Endothelial cell of hepatic sinusoid (primary cell): ENCODE results near the gene MED12L.
"Not testable (repeated sequence)": the region's sequence is repeated elsewhere in the genome, so short reads cannot be mapped to it uniquely, and the experiment has no call there.

ENCODE experiments used
- in situ Hi-C: cut with HindIII; loops from 2 replicates; pipeline ENCODE4 v1.10.0; 2017; ENCODE audit warnings: low sequenced_read_pairs

The MED12L gene

DNA sequence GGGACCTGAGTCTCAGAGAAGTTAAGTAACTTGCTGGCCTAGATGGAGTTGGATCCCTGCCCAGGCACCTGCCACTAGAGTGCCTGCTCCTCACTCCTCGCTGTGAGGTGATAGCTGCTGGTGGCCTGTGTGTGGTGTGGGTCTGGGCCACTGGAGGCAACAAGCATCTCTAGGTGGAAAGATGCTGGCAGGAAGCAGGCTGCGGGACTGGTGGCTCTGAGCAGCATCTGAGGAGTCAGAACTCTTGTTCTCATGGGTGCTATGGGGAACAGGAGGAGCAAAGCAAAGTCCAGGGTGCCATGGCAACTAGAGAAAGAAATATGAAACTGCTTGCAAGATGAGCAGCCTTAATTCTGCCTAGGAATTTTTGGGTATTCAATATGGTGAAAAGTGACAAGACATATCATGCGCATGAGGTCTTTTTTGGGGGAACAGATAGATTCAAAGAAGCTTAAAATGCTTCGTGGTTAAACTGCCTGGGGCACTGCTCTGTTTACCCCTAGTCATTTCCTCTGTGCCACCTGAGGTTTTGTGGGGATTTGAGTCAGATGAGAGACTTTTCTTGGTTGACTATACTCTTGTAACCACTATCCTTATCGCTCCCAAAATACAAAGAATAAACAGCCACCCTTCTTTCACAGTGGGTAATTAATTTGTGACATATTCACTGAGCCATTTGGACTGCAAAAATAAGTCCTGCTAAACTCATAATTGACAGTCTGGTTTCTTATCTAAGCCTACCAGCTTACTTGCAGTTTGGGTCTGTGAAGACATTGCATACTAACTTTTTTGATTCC is 50.3 kb downstream of the MED12L start:
- in situ Hi-C loops, result no loop called here

DNA sequence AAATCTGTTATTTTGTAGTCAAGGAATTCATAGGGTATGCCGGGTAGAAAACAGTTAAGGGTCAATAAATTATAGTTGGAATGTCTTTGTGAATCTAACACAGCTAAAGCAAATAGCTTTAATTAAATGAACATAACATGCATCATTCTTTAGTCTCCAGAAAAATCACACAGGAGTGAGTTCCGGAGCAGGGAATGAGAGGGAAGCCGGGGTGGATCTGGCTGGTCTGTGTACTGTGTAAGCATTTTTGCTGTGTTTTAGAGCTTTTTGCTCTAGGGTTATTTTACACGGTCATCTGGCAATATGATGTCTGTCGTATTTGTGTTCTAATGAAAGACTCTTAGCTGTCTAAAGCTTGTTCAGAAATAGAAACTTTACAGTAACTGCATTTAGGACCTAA is 57.5 kb downstream of the MED12L start:
- in situ Hi-C loops, result no loop called here

GRCh38 chr3:151144016-151144415 is 58.6 kb downstream of the MED12L start:
- in situ Hi-C loops, result no loop called here

DNA sequence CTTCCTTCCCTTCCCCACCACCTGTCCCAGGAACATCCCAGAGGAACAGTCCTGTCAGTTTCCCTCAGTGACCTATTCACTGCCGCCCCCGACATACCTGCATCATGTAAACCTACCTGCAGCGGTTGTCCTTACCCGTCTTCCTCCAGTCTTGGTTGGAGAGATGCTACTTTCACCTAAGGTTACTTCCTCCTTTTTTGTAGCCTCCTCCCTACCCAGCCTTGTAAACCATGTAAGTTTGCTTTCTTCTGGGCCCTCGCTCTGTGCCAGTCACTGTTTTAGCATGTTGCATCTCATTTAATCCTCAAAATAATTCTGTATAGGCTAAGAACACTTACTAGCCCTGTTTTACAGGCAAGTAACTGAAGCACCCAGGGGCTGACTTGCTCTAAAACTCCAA is 59.3 kb downstream of the MED12L start:
- in situ Hi-C loops, result no loop called here

- in situ Hi-C loops, result no loop called here
These were observed 60.2 kb downstream of the MED12L start for GRCh38 chr3:151145713-151146070.

DNA sequence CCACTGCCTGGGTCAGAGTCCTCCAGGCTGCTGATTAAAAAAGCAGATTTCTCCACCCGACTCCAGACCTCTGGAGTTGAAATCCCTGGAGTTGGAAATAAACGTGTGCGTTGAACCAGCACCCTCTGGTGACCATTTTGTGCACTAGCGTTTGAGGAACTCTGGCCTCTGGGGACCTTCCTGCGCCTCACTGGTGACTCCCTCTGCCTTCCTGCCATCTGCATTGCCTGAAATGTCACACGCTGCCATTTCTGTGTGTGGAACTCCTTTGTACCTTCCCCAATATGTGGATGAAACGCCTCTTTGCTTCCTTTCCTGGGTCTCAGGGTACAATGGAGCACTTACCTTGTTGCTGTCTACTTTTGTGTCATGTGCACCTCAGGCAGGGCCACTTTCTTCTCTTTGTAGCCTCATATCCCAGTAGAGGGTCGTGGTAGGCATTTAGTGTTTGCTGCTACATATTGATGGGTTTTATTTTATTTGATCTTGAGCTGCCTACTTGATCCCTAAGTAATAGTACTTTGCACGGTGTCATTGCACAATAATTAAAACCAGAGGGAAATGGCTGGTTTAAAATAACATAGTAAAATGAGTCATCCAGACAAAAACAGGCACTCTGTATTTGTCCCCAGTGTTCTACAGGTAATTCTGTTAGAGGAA is 60.7 kb downstream of the MED12L start:
- in situ Hi-C loops, result no loop called here

GRCh38 chr3:151146731-151147091 is 61.2 kb downstream of the MED12L start:
- in situ Hi-C loops, result no loop called here

DNA sequence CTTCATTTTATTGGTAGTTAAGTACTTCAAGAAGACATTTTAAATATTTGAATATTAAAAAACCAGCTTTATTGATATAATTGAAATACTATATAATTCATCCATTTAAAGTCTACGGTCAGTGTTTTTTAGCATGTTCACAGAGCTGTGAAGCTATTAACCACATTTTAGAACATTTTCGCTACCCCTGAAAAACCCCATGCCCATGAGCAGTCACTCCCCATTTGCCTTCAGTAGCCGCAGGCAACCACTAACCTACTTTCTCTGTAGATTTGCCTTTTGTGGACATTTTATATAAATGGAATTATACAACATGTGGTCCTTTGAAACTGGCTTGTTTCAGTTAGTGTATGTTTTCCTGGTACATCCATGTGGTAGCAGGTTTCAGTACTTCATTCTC is 61.8 kb downstream of the MED12L start:
- in situ Hi-C loops, result no loop called here

- in situ Hi-C loops, result no loop called here
These were observed 67.1 kb downstream of the MED12L start for GRCh38 chr3:151152455-151153079.

- in situ Hi-C loops, result no loop called here
These were observed 69.1 kb downstream of the MED12L start for GRCh38 chr3:151154566-151154965.

GRCh38 chr3:151155409-151156128 is 70.1 kb downstream of the MED12L start:
- in situ Hi-C loops, result no loop called here

DNA sequence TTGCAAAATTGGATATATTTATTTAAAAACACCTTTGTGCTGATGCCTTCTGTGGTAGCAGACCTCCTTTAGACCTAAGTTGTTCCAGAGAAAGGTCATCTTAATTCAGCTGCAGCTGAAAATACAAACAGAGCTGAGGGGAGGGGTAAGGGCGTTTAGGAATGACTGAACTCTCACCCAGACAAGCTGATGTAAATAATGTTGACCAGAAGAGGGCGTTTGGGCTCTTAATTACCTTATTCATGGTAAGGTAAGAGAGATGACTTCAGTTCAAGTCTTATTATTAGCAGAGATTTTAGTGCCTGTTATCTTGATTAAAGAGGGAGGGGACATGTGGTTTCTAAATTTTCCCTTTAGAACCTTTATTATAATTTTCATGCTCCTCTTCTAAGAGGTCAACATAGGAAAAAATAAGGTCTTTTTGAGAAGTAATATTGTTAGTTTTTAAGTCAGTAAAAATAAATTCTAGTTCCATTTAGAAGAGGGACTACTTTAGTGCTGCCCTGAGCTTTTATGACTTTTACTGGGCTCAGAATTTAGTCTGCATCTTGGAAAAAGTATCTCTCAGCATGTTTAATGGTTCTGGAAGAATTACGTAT is 71.3 kb downstream of the MED12L start:
- in situ Hi-C loops, result no loop called here

- in situ Hi-C loops, result no loop called here
These were observed 74.3 kb downstream of the MED12L start for GRCh38 chr3:151159806-151160205.

GRCh38 chr3:151165226-151165625 is 79.8 kb downstream of the MED12L start:
- in situ Hi-C loops, result no loop called here

- in situ Hi-C loops, result no loop called here
These were observed 80.7 kb downstream of the MED12L start for GRCh38 chr3:151166161-151166560.

DNA sequence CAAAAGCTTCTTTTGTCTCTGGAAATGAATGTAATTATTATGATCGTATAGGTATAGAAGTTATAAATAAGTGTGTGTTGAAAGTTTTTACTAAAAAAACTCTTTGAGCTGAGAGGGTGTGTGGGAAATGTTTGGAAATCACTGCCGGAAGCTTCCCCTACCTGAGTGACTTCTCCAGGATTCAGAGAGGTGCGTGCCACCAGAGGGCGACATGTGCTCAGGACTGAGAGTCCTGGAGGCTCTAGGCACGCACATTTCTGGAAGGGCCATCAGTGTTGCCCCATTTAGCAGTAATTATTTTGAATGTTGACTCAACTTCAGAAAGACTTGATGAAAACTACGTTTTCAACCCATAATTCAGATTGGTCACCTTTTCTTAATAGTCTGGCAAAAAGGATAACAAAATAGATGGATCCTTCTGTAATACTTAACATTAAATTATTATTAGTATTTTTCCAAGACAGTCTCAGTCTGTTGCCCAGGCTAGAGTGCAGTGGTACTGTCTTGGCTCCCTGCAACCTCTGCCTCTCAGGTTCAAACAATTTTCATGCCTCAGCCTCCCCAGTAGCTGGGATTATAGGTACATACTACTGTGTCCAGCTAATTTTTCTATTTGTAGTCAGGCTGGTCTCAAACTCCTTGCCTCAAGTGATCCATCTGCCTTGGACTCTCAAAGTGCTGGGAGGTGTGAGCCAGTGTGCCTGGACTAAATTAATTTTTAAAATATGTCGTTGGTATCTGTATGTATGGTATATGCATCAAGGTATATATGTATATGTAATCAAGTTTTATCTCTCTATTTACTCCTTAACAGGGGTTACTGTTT is 83.0 kb downstream of the MED12L start:
- in situ Hi-C loops, result no loop called here

DNA sequence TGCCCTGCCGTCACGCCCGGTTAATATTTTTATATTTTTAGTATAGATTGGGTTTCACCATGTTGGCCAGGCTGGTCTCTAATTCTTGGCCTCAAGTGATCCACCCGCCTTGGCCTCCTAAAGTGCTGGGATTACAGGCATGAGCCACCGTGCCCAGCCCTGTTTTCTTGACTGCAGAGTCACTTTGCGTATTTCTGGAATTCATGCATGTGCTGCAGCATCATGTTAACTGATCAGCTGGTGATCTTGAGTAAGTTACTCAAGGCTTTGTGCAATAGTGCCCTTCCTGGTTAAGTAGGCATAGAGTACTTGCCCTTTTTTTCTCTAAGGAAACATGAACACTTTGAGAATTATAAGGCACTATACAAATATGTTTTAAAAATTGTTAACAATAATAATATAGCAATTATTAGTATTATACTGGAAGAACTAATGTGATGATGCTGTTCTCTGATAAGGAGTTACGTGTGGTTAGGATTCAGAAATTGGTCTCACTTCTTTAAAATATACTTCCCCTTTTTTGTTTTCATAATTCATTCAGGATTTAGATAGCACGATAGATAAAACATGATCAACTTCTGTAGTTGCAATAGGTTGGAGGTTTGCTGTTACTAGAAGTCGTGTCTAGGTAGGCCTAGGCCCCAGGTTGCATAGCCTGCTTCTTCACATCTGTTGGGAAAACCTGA is 83.9 kb downstream of the MED12L start:
- in situ Hi-C loops, result no loop called here

- in situ Hi-C loops, result not testable (repeated sequence)
These were observed 84.7 kb downstream of the MED12L start for GRCh38 chr3:151169948-151170679.

DNA sequence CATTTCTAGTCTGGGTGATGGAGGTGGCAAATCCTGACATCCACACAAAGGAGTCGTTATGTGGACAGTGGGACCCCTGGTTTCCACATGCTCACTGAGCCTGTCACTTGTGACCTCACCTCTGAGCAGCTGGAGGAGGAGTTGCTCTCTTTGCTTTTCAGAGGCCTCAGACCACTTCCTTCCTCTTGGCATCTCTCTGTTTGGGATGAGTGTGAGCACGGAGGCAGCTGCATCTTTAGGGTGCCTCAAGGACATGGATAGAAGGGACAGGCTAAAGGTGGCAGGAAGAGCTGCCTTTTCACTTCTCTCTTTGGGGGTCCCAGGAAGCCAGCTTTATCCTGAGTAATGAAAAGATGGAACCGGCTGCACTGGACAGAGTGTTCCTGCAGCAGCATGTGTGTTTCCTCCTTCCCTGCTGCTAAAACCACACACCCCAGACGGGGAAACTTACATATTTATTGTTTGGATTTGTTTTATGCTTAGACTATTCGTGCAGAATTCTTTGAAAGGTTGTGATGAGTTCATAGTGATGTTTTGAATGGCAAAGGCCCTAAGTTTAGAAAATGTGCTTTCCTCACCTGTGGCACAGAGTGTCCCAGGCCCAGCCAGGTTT is 85.8 kb downstream of the MED12L start:
- in situ Hi-C loops, result no loop called here
